SU-DHL-6 (cell line): ENCODE measurements around the gene INPPL1.

Experiments used
- H2AFZ ChIP-seq: fragments of 200-600 bp; sonication (generic); 2 replicates; pipeline ENCODE4 v1.6.1; 2014; ENCODE audit warnings: low read depth, mild to moderate bottlenecking, moderate library complexity, mixed read lengths, antibody characterized with exemption, low read length; ENCODE audit not compliant: severe bottlenecking
- H3F3A ChIP-seq: fragments of 200-600 bp; shearing (Covaris generic); 2 replicates; pipeline ENCODE4 v1.6.0; 2016; ENCODE audit warnings: antibody characterized with exemption, mild to moderate bottlenecking; ENCODE audit not compliant: insufficient read depth
- H3K27ac ChIP-seq: fragments of 200-600 bp; sonication (generic); 2 replicates; pipeline ENCODE4 v1.5.1; 2016; ENCODE audit warnings: low read depth, mild to moderate bottlenecking, low read length, moderate library complexity, mixed read lengths
- H3K27me3 ChIP-seq: fragments of 200-600 bp; sonication (generic), shearing (Covaris generic); 2 replicates; pipeline ENCODE4 v1.6.0; 2014; ENCODE audit warnings: mild to moderate bottlenecking, low read length
- H3K36me3 ChIP-seq: fragments of 200-600 bp; sonication (generic); 2 replicates; pipeline ENCODE4 v1.6.1; 2014; ENCODE audit warnings: mild to moderate bottlenecking, low read length, mixed read lengths
- H3K4me2 ChIP-seq: fragments of 300-600, 200-600 bp; shearing (Covaris generic), sonication (generic); 2 replicates; pipeline ENCODE4 v1.6.0; 2014; ENCODE audit warnings: low read length, low read depth, mild to moderate bottlenecking; ENCODE audit not compliant: poor library complexity, severe bottlenecking
- H3K4me3 ChIP-seq: fragments of 200-600 bp; sonication (generic); 2 replicates; pipeline ENCODE4 v1.5.1; 2014; ENCODE audit warnings: antibody characterized with exemption, low read length, mild to moderate bottlenecking, mixed read lengths; ENCODE audit not compliant: insufficient read depth, poor library complexity, severe bottlenecking
- H3K79me2 ChIP-seq: fragments of 200-600 bp; sonication (generic); 2 replicates; pipeline ENCODE4 v1.6.1; 2014; ENCODE audit warnings: mild to moderate bottlenecking, low read length, moderate library complexity; ENCODE audit not compliant: insufficient read depth
- H3K9ac ChIP-seq: fragments of 200-600 bp; sonication (generic); 2 replicates; pipeline ENCODE4 v1.7.0; 2014; ENCODE audit warnings: mild to moderate bottlenecking, low read length
- H3K9me2 ChIP-seq: fragments of 200-600 bp; sonication (generic); replicated peaks from 2 replicates; pipeline ENCODE4 v1.6.1; 2014; ENCODE audit warnings: low read length; ENCODE audit not compliant: insufficient read depth
- H3K9me3 ChIP-seq: fragments of 200-600 bp; sonication (generic); 2 replicates; pipeline ENCODE4 v1.6.1; 2014; ENCODE audit warnings: low read length, mixed read lengths; ENCODE audit not compliant: insufficient read depth
- H4K20me1 ChIP-seq: fragments of 200-600 bp; sonication (generic); 2 replicates; pipeline ENCODE4 v1.6.1; 2014; ENCODE audit warnings: low read depth, mild to moderate bottlenecking, antibody characterized with exemption, low read length, moderate library complexity, mixed read lengths
- EZH2phosphoT487 ChIP-seq: fragments of 200-600 bp; sonication (generic), shearing (Covaris generic); conservative IDR thresholded peaks from 2 replicates; pipeline ENCODE4 v1.6.1; 2018; ENCODE audit warnings: mild to moderate bottlenecking, antibody characterized with exemption, low read length, moderate library complexity, mixed read lengths
- TF ChIP-seq, protein P1 (sequence below): fragments of 200-600 bp; sonication (generic); IDR thresholded peaks from one replicate; pipeline ENCODE4 v1.5.1; 2017; ENCODE audit warnings: antibody characterized with exemption, mild to moderate bottlenecking, low read length, moderate library complexity; ENCODE audit not compliant: insufficient read depth, poor library complexity, severe bottlenecking

INPPL1 gene

DNA sequence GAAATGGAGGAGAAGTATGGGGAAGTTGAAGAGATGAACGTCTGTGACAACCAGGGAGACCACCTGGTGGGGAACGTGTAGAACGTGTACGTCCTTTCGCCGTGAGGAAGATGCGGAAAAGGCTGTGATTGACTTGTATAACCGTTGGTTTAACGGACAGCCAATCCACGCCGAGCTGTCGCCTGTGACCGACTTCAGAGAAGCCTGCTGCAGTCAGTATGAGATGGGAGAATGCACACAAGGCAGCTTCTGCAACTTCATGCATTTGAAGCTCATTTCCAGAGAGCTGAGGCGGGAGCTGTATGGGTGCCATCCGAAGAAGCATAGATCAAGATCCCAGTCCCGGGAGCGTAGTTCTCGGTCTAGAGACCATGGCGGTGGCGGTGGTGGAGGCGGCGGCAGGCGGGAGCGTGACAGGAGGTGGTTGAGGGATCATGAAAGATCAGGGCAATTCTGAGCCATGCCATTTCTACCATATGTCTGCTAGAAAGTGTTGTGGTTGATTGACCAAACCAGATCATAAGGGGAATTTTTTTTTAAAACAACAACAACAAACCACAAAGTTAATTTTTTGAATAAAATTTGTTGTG is 56.3 kb downstream of the INPPL1 start:
- no peak for TF ChIP-seq EZH2phosphoT487
- TF ChIP-seq, protein P1, sequence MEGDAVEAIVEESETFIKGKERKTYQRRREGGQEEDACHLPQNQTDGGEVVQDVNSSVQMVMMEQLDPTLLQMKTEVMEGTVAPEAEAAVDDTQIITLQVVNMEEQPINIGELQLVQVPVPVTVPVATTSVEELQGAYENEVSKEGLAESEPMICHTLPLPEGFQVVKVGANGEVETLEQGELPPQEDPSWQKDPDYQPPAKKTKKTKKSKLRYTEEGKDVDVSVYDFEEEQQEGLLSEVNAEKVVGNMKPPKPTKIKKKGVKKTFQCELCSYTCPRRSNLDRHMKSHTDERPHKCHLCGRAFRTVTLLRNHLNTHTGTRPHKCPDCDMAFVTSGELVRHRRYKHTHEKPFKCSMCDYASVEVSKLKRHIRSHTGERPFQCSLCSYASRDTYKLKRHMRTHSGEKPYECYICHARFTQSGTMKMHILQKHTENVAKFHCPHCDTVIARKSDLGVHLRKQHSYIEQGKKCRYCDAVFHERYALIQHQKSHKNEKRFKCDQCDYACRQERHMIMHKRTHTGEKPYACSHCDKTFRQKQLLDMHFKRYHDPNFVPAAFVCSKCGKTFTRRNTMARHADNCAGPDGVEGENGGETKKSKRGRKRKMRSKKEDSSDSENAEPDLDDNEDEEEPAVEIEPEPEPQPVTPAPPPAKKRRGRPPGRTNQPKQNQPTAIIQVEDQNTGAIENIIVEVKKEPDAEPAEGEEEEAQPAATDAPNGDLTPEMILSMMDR: no peak
- no peak overlapping the region for H3K27ac ChIP-seq
- no peaks in the 10 kb centered on the region for H3K27me3 ChIP-seq
- no peaks in the 10 kb centered on the region for H3K79me2 ChIP-seq
- H3K4me3 ChIP-seq: no peak overlapping the region
- no peaks in the 10 kb centered on the region for H4K20me1 ChIP-seq
- no peak overlapping the region for H2AFZ ChIP-seq
- no peaks in the 10 kb centered on the region for H3K9me2 ChIP-seq
- H3K4me2 ChIP-seq: no peak overlapping the region
- no peaks in the 10 kb centered on the region for H3F3A ChIP-seq
- no peaks in the 10 kb centered on the region for H3K36me3 ChIP-seq
- no peaks in the 10 kb centered on the region for H3K9me3 ChIP-seq
- no peak overlapping the region for H3K9ac ChIP-seq

DNA sequence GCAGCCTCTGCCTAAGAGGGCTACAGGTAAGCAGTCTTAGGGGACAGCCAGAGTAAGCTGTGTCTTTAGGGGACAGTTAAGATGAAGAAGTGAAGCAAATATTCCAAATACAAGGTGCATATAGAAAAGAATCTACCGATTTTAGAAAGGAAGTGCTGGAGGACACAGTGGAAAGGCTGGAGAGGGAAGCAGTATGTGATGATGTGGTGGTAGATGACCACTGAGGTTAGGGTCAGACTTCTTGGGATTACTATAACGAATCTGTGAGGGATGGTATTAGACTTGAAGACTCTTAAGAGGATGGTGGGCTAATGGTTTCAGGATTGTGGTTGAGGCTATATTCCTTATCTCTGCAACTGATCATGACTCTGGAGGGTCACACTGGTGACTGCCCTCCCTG is 59.4 kb downstream of the INPPL1 start:
- TF ChIP-seq, protein P1: no peak
- no peak for TF ChIP-seq EZH2phosphoT487
- H3K79me2 ChIP-seq: no peaks in the 10 kb centered on the region
- H3K4me2 ChIP-seq: no peak overlapping the region

DNA sequence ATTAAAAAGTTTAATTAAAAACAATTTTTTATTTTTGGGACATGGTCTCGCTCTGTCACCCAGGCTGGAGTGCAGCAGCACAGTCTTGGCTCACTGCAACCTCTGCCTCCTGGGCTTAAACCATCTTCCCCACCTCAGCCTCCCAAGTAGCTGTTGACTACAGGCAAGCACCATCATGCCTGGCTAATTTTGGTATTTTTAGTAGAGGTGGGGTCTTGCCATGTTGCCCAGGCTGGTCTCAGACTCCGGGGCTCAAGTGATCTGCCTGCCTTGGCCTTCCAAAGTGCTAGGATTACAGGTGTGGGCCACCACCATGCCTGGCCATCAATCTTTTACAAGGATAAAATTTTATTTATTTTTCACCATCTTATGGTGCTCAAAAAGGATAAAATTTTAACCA is 62.7 kb downstream of the INPPL1 start:
- H3K27me3 ChIP-seq: no peaks in the 10 kb centered on the region
- H3K9me2 ChIP-seq: no peaks in the 10 kb centered on the region
- H3F3A ChIP-seq: no peaks in the 10 kb centered on the region
- H3K27ac ChIP-seq: no peak overlapping the region
- H3K4me3 ChIP-seq: no peak overlapping the region
- H3K9me3 ChIP-seq: no peaks in the 10 kb centered on the region
- H3K36me3 ChIP-seq: no peaks in the 10 kb centered on the region
- no peak overlapping the region for H2AFZ ChIP-seq
- TF ChIP-seq, protein P1: no peak
- no peak for TF ChIP-seq EZH2phosphoT487
- H3K4me2 ChIP-seq: no peak overlapping the region
- no peak overlapping the region for H3K9ac ChIP-seq
- no peaks in the 10 kb centered on the region for H3K79me2 ChIP-seq
- H4K20me1 ChIP-seq: no peaks in the 10 kb centered on the region

More for the DNA sequence above, 59.4 kb downstream of the INPPL1 start:
- H4K20me1 ChIP-seq: no peaks in the 10 kb centered on the region
- H3K9me2 ChIP-seq: no peaks in the 10 kb centered on the region
- H3K4me3 ChIP-seq: no peak overlapping the region
- H3K27me3 ChIP-seq: no peaks in the 10 kb centered on the region
- no peak overlapping the region for H3K9ac ChIP-seq
- no peak overlapping the region for H2AFZ ChIP-seq
- no peaks in the 10 kb centered on the region for H3F3A ChIP-seq
- H3K36me3 ChIP-seq: no peaks in the 10 kb centered on the region
- no peak overlapping the region for H3K27ac ChIP-seq
- H3K9me3 ChIP-seq: no peaks in the 10 kb centered on the region
